Lower lobe of right lung (tissue), 2 donors: Measurements from ENCODE around the gene ATF4. TPM values are rescaled to one million over a fixed set of nuclear protein-coding genes. Genes with fewer than 3 reads are reported as not detected.
A peak's percentile ranks its signal among the peaks of the same experiment; 100 is the strongest.

Source experiments
- ATAC-seq, 2 donors: fragments of 200-7000 bp; cut with Tn5 transposase; one replicate each; pipeline ENCODE4 v1.9.1; 2020 to 2022; ENCODE audit warnings: mild to moderate bottlenecking in 2 of 2, moderate library complexity in 2 of 2
- DNase-seq: peaks from one replicate; pipeline ENCODE4 v3.0.0-alpha.2; 2020
- H3K27ac ChIP-seq: fragments of 200-600 bp; one replicate; pipeline ENCODE4 v1.8.0; 2022
- H3K27me3 ChIP-seq: fragments of 200-600 bp; one replicate; pipeline ENCODE4 v1.8.0; 2022; ENCODE audit warnings: low read depth
- H3K36me3 ChIP-seq: fragments of 200-600 bp; one replicate; pipeline ENCODE4 v1.8.0; 2022; ENCODE audit warnings: mild to moderate bottlenecking
- H3K4me1 ChIP-seq: fragments of 200-600 bp; one replicate; pipeline ENCODE4 v1.8.0; 2022
- H3K4me3 ChIP-seq: fragments of 200-600 bp; one replicate; pipeline ENCODE4 v1.8.0; 2022; ENCODE audit warnings: mild to moderate bottlenecking
- H3K9me3 ChIP-seq: fragments of 200-600 bp; one replicate; pipeline ENCODE4 v1.8.0; 2022
- intact Hi-C: fragments of 100-400 bp; cut with DNase I; formaldehyde crosslinking; loops from one replicate; pipeline ENCODE4 v1.11.0; 2022
- long read RNA-seq: library from polyadenylated mRNA; unstranded; transcript quantifications from one replicate; pipeline ENCODE4 v2.0.0, GENCODE V29; 2021
- total RNA-seq: library from RNA; stranded (reverse); fragmentation: NEBNext Ultra II Directional; extraction: Animal tissue kit (Norgen Biotek cat#: 25700); gene quantifications from one replicate; pipeline ENCODE4 v1.2.1, GENCODE V29; 2021
- TF ChIP-seq, protein P1 (sequence below): fragments of 200-600 bp; IDR thresholded peaks from one replicate; pipeline ENCODE4 v1.8.0; 2022; ENCODE audit warnings: antibody characterized with exemption, mild to moderate bottlenecking
- donor health status: DM: no; HTN: yes; CAD: no; lungs with severe emphysema.

The ATF4 gene
- 327 TPM for total RNA-seq
- long read RNA-seq, transcript ATF4-202 (3 exons, 1,419 nt), result major isoform, 55 of 95 reads
- long read RNA-seq, transcript ATF4-201 (2 exons, 2,019 nt), result minor isoform, 19 of 95 reads
- long read RNA-seq, partial matches to known transcripts, result 0 of 95 reads
- long read RNA-seq, other reads (novel, unspliced or antisense), result 21 of 95 reads

DNA sequence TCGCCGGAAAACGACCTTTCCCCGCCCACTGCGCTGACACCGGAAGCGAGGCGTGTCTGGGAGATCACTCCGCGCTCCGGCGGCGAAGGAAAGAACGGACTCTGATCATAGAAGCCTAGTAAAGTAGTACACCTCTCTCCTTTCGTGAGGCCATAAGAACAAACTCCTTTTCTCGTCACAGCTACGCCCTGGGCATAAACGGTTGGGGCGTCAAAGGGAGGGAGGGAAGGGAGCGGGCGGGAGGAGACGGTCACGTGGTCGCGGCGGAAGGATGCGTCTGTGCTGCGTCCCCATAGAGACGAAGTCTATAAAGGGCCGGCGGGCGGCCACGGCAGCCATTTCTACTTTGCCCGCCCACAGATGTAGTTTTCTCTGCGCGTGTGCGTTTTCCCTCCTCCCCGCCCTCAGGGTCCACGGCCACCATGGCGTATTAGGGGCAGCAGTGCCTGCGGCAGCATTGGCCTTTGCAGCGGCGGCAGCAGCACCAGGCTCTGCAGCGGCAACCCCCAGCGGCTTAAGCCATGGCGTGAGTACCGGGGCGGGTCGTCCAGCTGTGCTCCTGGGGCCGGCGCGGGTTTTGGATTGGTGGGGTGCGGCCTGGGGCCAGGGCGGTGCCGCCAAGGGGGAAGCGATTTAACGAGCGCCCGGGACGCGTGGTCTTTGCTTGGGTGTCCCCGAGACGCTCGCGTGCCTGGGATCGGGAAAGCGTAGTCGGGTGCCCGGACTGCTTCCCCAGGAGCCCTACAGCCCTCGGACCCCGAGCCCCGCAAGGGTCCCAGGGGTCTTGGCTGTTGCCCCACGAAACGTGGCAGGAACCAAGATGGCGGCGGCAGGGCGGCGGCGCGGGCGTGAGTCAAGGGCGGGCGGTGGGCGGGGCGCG lies at the start of gene ATF4:
TSS of gene ATF4 (plus strand) at position 337 of the 880 bp plus-strand sequence. CDS start 884 bp downstream, outside the sequence.
- Histone ChIP-seq H3K27me3 (no peaks in the 10 kb centered on the region), H3K4me1 (peaks cover 53% of the 10 kb centered on the region), H3K27ac (peak within 1 kb of the TSS; percentile 100), H3K36me3 (peaks cover 55% of the 10 kb centered on the region), H3K9me3 (no peaks in the 10 kb centered on the region), H3K4me3 (peak within 1 kb of the TSS; percentile 100)
- DNase-seq (peak; percentile 94), ATAC-seq (peak; percentile 79 to 89)
- TF ChIP-seq, protein P1, sequence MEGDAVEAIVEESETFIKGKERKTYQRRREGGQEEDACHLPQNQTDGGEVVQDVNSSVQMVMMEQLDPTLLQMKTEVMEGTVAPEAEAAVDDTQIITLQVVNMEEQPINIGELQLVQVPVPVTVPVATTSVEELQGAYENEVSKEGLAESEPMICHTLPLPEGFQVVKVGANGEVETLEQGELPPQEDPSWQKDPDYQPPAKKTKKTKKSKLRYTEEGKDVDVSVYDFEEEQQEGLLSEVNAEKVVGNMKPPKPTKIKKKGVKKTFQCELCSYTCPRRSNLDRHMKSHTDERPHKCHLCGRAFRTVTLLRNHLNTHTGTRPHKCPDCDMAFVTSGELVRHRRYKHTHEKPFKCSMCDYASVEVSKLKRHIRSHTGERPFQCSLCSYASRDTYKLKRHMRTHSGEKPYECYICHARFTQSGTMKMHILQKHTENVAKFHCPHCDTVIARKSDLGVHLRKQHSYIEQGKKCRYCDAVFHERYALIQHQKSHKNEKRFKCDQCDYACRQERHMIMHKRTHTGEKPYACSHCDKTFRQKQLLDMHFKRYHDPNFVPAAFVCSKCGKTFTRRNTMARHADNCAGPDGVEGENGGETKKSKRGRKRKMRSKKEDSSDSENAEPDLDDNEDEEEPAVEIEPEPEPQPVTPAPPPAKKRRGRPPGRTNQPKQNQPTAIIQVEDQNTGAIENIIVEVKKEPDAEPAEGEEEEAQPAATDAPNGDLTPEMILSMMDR, result no peak
- intact Hi-C loops, result no loop called here

DNA sequence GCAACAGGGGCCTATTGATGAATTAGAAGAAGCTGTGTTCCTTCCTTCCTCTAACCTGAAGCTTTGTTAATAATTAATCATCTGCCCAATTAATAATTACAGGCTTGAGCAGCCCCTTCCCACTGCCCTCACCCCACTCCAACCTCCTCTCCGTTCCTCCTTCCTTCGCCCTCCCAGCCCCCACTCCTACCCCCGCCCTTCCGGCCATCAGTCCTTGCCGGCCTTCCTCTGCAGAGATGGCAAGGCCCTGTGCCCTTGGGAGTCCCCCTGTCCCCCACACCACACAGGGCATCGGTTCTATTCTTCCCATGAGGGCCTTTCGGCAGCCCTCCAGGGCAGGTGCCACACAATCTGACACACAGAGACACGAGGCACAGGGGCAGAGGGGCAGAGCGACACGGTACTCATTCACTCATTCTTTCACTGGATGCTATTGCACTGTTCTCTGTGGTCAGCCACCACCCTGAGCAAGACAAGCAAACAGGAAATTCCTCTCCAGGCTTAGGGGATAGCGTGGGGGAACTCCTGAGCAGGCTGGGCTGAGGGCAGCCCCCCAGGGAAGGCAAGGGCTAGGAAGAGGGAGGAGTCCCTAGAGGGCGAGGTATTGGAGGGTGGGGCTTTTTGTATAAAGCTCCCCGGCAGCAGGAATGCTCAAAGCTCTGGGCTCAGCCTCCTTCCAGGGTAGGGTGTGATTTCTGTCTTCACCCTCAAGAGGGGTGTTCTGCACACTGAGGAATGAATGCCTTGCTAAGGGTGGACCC lies 48.8 kb upstream of the ATF4 start:
- Histone ChIP-seq H3K4me3 (peak overlapping the region; percentile 27), H3K4me1 (peaks cover 67% of the 10 kb centered on the region), H3K9me3 (no peaks in the 10 kb centered on the region), H3K27me3 (no peaks in the 10 kb centered on the region), H3K36me3 (no peaks in the 10 kb centered on the region), H3K27ac (peak overlapping the region; percentile 86)
- intact Hi-C loops, result no loop called here
- ATAC-seq (peak; percentile 73 to 74), DNase-seq (no peak)
- TF ChIP-seq, protein P1, result no peak

DNA sequence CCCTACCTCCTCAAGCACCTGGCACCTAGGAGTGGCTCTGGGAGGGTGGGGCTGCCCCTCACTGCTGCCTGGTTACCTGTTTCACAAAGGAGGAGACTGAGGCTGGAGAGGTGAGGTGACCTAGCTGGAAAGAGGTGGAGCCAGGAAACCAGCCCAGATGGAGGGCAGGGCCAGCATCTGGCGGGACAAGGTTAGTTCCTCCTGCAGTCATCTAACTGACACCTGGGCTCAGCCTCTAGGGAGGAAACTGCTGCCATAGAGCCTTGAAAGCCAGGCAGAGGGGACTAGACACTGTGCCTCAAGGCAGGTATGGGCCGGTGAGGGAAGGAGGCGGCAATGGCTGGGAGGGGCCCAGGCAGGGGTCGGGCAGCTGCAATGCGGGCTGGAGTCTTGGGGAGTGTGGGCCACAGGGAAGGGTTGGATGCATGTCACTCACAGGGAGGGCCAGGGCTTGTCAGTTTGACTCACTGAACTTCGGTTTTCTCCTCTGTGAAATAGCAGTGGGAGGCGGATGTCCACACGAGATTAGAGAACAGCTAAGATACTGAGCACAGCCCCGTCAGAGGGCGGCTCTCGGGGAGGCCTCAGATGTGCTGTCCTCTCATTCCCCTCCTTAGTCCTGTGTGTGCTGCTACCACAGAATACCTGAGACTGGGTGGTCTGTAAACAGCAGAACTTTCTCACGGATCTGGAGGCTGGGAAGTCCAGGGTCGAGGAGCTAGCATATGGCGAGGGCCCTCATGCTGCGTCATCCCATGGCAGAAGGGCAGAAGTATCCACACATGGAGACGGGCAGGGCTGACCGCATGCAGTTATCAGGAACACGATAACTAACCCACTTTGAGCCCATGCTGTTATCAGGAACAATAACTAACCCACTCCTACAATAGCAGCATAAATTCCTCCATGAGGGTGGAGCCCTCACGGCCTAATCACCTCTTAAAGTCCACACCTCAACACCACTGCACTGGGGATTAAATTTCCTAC lies 47.5 kb upstream of the ATF4 start:
- Histone ChIP-seq H3K27me3 (no peaks in the 10 kb centered on the region), H3K27ac (peak overlapping the region; percentile 86), H3K9me3 (no peaks in the 10 kb centered on the region), H3K4me1 (peaks cover 55% of the 10 kb centered on the region), H3K36me3 (no peaks in the 10 kb centered on the region), H3K4me3 (peak overlapping the region; percentile 27)
- ATAC-seq (peak; percentile 75 to 79), DNase-seq (no peak)
- TF ChIP-seq, protein P1, result no peak
- intact Hi-C loops, result no loop called here

- Histone ChIP-seq H3K4me3 (no peak overlapping the region), H3K27ac (peak overlapping the region; percentile 86)
- intact Hi-C loops, result no loop called here
Observed at GRCh38 chr22:39473851-39474250, 46.5 kb upstream of the ATF4 start.

More at GRCh38 chr22:39473851-39474250, 46.5 kb upstream of the ATF4 start:
- Histone ChIP-seq H3K4me1 (peaks cover 47% of the 10 kb centered on the region), H3K36me3 (no peaks in the 10 kb centered on the region), H3K9me3 (no peaks in the 10 kb centered on the region), H3K27me3 (no peaks in the 10 kb centered on the region)
- no peak for DNase-seq
- ATAC-seq, result no peak
- TF ChIP-seq, protein P1, result no peak
